HG03575 (cell line): ENCODE data around the gene SLC38A2.
A peak's percentile ranks its signal among the peaks of the same experiment; 100 is the strongest.
"Not testable (repeated sequence)": the region's sequence is repeated elsewhere in the genome, so short reads cannot be mapped to it uniquely, and the experiment has no call there.

ENCODE experiments used
- ATAC-seq: cut with Tn5 transposase; IDR thresholded peaks from one replicate; pipeline ENCODE4 v1.9.1; 2021; ENCODE audit not compliant: unreplicated experiment, insufficient number of reproducible peaks, low FRiP score; ENCODE audit errors: extremely low read depth

Gene SLC38A2

DNA sequence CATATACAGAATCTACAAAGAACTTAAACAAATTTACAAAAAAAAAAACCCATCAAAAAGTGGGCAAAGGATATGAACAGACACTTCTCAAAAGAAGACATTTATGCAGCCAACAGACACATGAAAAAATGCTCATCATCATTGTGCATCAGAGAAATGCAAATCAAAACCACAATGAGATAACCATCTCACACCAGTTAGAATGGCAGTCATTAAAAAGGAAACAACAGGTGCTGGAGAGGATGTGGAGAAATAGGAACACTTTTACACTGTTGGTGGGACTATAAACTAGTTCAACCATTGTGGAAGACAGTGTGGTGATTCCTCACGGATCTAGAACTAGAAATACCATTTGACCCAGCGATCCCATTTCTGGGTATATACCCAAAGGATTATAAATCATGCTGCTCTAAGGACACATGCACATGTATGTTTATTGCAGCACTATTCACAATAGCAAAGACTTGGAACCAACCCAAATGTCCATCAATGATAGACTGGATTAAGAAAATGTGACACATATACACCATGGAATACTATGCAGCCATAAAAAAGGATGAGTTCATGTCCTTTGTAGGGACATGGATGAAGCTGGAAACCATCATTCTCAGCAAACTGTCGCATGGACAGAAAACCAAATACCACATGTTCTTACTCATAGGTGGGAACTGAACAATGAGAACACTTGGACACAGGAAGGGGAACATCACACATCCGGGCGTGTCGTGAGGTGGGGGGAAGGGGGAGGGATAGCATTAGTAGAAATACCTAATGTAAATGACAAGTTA, 27.1 kb upstream of the SLC38A2 start:
- not testable (repeated sequence) for ATAC-seq

DNA sequence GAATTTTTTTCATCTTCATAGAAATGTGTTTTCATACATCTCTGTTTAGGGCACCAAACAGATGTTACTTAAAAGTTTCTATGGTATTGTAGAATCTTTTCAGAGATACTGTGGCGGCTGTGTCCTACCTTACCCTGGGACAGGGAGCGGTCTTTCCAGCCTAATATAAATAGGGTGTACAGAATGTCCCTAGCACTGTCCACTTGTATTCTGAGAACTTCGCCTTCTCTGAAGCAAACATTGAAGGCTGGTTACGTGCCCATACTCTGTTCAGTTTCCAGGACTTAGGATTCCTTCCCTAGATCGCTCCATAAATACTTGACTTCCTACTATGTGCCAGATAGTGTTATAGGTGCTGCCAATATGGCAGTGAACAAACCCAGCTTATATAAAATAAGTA, 24.3 kb upstream of the SLC38A2 start:
- no peak for ATAC-seq

GRCh38 chr12:46395388-46395787, 22.8 kb upstream of the SLC38A2 start:
- ATAC-seq, result no peak

- ATAC-seq, result no peak
Measured at GRCh38 chr12:46391630-46392029, 19.1 kb upstream of the SLC38A2 start.

DNA sequence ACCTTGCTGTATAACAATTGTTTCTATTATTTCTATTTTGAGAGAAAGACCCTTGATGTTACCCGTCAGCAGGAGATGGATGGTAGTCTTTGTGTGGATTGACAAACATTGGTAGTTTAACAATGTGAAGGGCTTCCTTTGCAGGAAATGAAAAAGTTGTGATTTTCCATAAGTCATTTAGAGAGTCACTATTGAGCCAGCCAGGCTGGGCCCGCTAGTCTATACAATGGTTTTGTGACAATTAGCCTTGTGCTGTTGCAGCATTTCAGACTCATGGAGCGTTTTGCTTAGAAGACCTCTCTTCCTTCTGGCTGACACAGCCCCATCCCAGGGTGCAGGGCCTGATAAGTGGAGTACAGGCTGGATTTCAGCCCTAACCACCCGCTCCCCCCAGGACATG, 18.3 kb upstream of the SLC38A2 start:
- ATAC-seq, result no peak

- no peak for ATAC-seq
Measured at GRCh38 chr12:46390304-46390703, 17.7 kb upstream of the SLC38A2 start.

DNA sequence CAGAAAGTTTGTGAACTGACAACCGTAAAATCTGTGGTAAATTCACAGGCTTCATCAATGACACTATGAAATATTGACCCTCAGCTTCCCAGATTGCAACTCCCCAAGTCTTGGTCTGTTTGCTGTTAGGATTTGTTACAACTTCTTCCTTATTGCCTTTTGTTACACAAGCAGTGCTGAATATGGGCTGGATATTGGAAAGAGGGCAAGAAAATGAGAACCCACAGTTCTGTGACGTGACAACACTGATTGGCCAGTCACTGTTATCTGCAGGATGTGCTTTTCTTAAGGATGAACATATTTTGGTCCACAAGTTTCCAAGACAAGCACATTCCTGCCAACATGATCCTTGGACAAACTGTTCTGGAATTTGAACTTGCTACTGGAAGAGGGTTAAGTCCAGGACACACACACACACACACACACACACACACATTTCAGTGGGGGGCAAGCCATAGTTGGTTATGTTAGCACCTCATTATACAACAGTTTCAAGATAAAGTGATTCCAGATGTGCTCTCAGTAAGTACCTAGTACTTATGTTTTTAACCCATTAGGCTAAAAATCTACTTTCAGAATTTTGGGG, 16.6 kb upstream of the SLC38A2 start:
- ATAC-seq, result no peak

GRCh38 chr12:46388427-46389021, 16.0 kb upstream of the SLC38A2 start:
- ATAC-seq, result peak; percentile 63

- ATAC-seq, result no peak
Measured at GRCh38 chr12:46387670-46388069, 15.1 kb upstream of the SLC38A2 start.

DNA sequence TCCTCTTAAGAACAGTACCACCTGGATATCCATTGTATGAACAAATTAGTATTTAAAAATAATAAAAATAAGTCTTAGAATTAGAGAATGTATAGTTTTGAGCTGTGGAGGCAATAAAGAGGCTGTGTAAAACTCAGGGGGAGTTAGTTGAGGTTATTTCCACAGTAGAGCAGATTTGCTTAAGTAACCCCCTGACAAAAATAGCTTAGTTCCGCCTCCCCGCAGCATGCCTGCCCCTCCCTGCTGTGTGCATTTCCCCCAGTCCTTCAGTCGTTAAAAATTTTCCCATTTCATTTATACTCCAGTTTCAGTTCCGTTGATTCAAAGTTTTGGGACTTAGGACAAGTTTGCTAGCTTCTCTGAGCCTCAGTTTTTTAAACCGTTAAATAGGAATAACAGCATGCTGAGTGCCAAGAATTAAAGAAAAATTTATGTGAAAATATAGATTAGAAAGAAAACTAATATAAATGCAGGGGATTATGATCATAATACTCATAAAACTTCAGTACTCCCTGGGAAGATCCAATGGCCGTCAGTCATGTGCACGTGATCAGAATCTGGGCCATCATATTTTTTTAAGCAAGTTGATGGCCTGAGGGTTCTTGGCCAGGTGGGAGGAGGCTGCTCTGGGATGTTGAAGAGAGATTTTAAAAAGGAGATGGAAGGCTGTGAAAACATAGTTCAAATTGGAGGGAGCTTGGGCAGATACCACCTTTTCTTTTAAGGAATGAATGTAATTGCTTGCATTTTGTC, 14.5 kb upstream of the SLC38A2 start:
- no peak for ATAC-seq

- no peak for ATAC-seq
Measured at GRCh38 chr12:46386360-46386867, 13.8 kb upstream of the SLC38A2 start.

DNA sequence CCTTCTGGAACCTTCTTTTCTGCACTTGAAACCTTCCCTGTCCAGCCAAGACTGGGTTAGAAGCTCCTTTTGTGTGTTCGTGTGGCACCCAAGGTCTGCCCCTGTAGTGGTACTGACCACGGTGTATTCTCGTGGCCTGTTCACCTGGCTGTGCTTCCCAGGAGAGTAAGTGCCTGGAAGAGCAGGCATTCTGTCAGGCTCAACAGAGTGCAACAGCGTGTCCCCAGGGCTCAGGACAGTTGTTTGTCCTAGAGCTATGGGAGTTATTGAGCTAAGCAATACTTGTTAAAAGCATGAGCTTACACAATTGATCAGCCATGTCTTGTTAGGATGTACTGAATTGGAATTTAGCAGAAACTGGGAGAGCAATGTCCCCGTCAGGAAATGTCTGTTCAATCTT, 12.9 kb upstream of the SLC38A2 start:
- ATAC-seq, result no peak

DNA sequence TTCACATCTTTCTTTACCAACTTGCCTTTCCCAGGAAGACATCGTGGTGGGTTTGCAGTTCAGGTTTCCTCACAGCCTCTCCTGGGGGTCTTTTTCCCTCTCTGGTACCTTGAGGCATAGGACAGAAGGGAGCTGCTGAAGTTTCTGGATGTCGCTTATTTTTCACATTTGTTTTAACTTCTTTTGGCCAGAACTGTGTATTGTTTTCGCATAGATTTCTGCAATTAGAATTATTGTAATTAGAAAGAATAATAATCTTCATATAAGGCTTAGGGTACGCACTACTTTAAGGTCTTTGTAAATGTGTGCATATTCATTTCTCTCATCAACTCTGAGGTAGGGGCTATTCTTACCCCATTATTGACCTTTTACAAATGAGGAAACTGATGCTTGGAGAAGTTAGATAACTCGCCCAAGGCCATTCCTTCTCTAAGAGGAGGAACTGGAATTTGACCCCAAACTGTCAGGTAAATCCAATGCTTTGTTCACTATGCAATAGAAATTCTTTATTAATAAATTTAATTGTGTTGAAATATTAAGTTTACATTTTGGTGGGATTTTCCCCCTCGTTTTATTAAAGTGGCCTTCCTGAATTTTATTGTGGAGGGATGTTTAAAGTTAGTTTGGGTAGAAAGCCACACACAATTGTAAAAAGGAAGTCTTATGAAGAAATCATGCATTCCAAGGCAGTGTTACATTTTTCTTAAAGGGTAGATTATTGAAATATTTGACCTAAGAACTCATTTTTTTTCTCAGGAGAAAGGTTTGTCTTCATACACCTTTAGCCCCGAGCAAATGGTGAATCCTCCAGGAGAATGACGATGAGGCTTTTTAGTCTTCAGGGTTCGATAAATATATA, 12.1 kb upstream of the SLC38A2 start:
- no peak for ATAC-seq

- no peak for ATAC-seq
Measured at GRCh38 chr12:46383654-46384450, 11.3 kb upstream of the SLC38A2 start.

DNA sequence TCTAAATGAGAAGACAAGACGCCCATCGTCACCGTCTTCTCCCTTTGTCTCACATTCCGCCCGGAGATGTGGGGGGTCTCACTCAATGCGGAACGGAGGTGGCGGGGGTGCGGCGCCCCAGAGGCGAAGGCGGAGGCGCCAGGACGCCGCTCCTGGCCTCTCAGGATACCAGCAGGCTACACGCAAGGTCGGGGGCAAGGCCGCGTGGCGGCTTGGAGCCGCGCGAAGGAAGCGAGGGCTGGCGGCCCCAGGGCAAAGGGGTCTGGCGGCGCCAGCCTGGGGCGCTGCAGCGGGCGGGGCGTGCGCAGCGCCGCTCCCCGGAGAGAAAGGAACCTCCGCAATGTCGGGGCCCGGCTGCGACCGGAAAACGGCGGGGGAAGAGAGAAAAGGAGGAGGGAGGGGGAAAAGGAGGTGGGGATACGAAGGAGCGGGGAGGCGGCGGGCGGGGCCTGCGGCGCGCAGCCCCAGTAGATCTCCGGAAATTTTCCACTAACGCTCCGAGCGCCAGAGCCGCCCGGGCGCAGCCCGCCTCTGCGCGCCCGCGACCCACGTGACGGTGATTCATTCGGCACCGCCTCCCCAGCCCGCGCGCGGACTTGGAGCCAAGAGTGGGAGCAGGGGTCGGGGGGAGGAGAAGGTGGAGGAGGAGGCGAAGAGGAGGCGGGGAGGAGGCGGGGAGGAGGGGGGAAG, 10.5 kb upstream of the SLC38A2 start:
- peak; percentile 26 for ATAC-seq

DNA sequence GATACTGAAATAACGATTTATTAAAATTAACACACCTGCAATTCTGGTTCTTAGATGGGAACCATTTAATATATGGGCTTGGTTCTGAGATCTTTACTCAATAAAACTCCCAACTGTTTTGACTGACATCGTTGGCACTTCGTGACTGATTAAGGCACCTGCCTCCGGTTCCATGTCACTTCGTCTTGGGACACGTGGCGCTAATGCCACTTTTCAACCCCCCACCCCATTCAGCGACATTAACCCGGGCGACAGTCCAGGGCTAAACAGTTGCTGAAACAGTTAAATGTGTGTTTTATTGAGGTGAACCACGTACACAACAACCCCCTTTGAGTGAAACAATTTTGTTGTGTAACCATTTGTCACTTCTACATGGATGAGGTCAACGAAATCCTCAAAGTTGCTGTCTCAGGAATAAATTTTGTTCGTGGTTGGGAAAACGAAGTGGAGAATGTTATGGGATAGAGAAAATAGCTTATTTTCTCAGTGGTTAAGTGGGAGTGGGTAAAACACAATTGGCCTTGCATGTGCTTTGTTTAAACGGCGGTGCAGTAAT, 9.9 kb upstream of the SLC38A2 start:
- ATAC-seq, result no peak

GRCh38 chr12:46380881-46381280, 8.3 kb upstream of the SLC38A2 start:
- ATAC-seq, result no peak
